CD4-positive, alpha-beta memory T cell (primary cell): ENCODE results near the gene NUDT2. TPM values are rescaled to one million over a fixed set of nuclear protein-coding genes. Genes with fewer than 3 reads are reported as not detected.

Experiments used
- CTCF ChIA-PET: fragments of 350-600 bp; sonication (Branson Sonifier 250); formaldehyde crosslinking; loops from one replicate; lab custom pipeline; 2021; ENCODE audit warnings: inconsistent platforms; ENCODE audit not compliant: partially characterized antibody; lab: Charles Lee
- POLR2A ChIA-PET: fragments of 350-600 bp; sonication (Branson Sonifier 250); formaldehyde crosslinking; loops from one replicate; lab custom pipeline; 2021; ENCODE audit not compliant: partially characterized antibody; lab: Charles Lee
- DNase-seq, 5 donors: peaks; one replicate each; pipeline versions ENCODE4 v3.0.0 to v3.0.0-alpha.2; 2020 to 2022; ENCODE audit warnings: mixed read lengths in 1 of 5
- H3K27ac ChIP-seq: one replicate; pipeline ENCODE4 v1.7.0; 2013; ENCODE audit warnings: low read depth, low read length
- H3K27me3 ChIP-seq: 2 replicates; pipeline ENCODE4 v1.7.0; 2013; ENCODE audit warnings: mild to moderate bottlenecking, low read length, moderate library complexity; ENCODE audit not compliant: insufficient read depth
- H3K36me3 ChIP-seq: 2 replicates; pipeline ENCODE4 v1.7.0; 2013; ENCODE audit warnings: mild to moderate bottlenecking, low read length, moderate library complexity; ENCODE audit not compliant: insufficient read depth
- H3K4me1 ChIP-seq: 2 replicates; pipeline ENCODE4 v1.7.0; 2013; ENCODE audit warnings: mild to moderate bottlenecking, low read length, moderate library complexity; ENCODE audit not compliant: insufficient read depth
- H3K4me3 ChIP-seq, 2 donors: one replicate each; pipeline ENCODE4 v1.7.0; 2013; ENCODE audit warnings: low read length in 2 of 2, mild to moderate bottlenecking in 1 of 2
- H3K9me3 ChIP-seq, 2 donors: one replicate each; pipeline ENCODE4 v1.7.0; 2013; ENCODE audit warnings: low read length in 2 of 2, control low read depth in 1 of 2; ENCODE audit not compliant: control insufficient read depth in 1 of 2
- H3K27ac Mint-ChIP-seq, 7 donors: one replicate each; pipeline ENCODE4 v1.8.0; 2020 to 2021; ENCODE audit warnings: mixed read lengths in 7 of 7, mild to moderate bottlenecking in 6 of 7, inconsistent platforms in 3 of 7, moderate library complexity in 3 of 7
- H3K27me3 Mint-ChIP-seq, 2 donors: one replicate each; pipeline ENCODE4 v1.8.0; 2020 to 2021; ENCODE audit warnings: mixed read lengths in 2 of 2
- H3K36me3 Mint-ChIP-seq, 2 donors: one replicate each; pipeline ENCODE4 v1.8.0; 2020 to 2021; ENCODE audit warnings: mixed read lengths in 2 of 2, inconsistent platforms in 1 of 2, mild to moderate bottlenecking in 1 of 2
- H3K4me1 Mint-ChIP-seq, 4 donors: one replicate each; pipeline ENCODE4 v1.8.0; 2020 to 2021; ENCODE audit warnings: mixed read lengths in 4 of 4, mild to moderate bottlenecking in 1 of 4
- H3K4me3 Mint-ChIP-seq, 8 donors: one replicate each; pipeline ENCODE4 v1.8.0; 2020 to 2021; ENCODE audit warnings: mixed read lengths in 8 of 8, mild to moderate bottlenecking in 7 of 8, moderate library complexity in 6 of 8, inconsistent platforms in 3 of 8
- H3K9me3 Mint-ChIP-seq, 8 donors: one replicate each; pipeline ENCODE4 v1.8.0; 2020 to 2021; ENCODE audit warnings: mixed read lengths in 8 of 8, mild to moderate bottlenecking in 5 of 8, inconsistent platforms in 3 of 8, moderate library complexity in 1 of 8
- intact Hi-C: fragments of 100-400 bp; cut with micrococcal nuclease; formaldehyde crosslinking; loops from one replicate; pipeline ENCODE4 v1.15.1; 2023
- polyA plus RNA-seq, 2 donors: library from polyadenylated mRNA; unstranded; fragments of 300-500 nt; fragmentation: Illumina TruSeq; gene quantifications; one replicate each; pipeline ENCODE4 v1.2.3, GENCODE V29; 2021
- total RNA-seq, 2 experiments: library from RNA; stranded (reverse); gene quantifications; one replicate each; pipeline ENCODE4 v1.2.3, GENCODE V29; 2021

The NUDT2 gene
- total and polyA plus RNA-seq, 4 experiments from 2014 or later: 21.0 to 29.3 (median 23.6) TPM

- Histone ChIP-seq H3K4me3 (no peak overlapping the region), H3K4me1 (peaks cover 8% of the 10 kb centered on the region), H3K27ac (no peak overlapping the region), H3K9me3 (no peaks in the 10 kb centered on the region), H3K27me3 (no peaks in the 10 kb centered on the region), H3K36me3 (no peaks in the 10 kb centered on the region)
- intact Hi-C loops: no loop called here
- ChIA-PET POLR2A (interaction anchor here (0.8 kb wide), 2 partner anchors 9 to 37 kb away, joined by 3 read pairs; no protein-coding TSS in a partner anchor), CTCF (interaction anchor here (0.6 to 1.2 kb wide), 2 partner anchors 9 to 325 kb away, joined by 3 to 5 read pairs; no protein-coding TSS in a partner anchor)
- Mint-ChIP-seq H3K27ac (peak overlapping the region in 1 of 7 donors; percentile 37), H3K27me3 (no peaks in the 10 kb centered on the region), H3K4me3 (peak overlapping the region in 5 of 8 donors; percentile 6 to 58 (median 46)), H3K9me3 (peaks cover 0 to 4% (median 0%) of the 10 kb centered on the region in 8 donors), H3K4me1 (peaks cover 9 to 12% (median 11%) of the 10 kb centered on the region in 4 donors), H3K36me3 (peaks cover 3 to 33% of the 10 kb centered on the region in 2 donors)
- DNase-seq: peak in 3 of 5 donors; percentile 25 to 44 (median 30)
Observed at GRCh38 chr9:34370970-34371880, 41.9 kb downstream of the NUDT2 start.

GRCh38 chr9:34371886-34372466 is 42.6 kb downstream of the NUDT2 start:
- H3K27me3 Mint-ChIP-seq: no peaks in the 10 kb centered on the region
- CTCF ChIA-PET: interaction anchor here (2.3 kb wide), 1 partner anchor 40 kb away, joined by 10 read pairs; no protein-coding TSS in a partner anchor

GRCh38 chr9:34372467-34373011 is 43.2 kb downstream of the NUDT2 start:
- Mint-ChIP-seq H3K27me3 (no peaks in the 10 kb centered on the region), H3K27ac (peak overlapping the region in 1 of 7 donors; percentile 23), H3K4me1 (peaks cover 11 to 21% (median 16%) of the 10 kb centered on the region in 4 donors), H3K36me3 (peaks cover 0 to 23% of the 10 kb centered on the region in 2 donors), H3K4me3 (no peak overlapping the region), H3K9me3 (peaks cover 0 to 4% (median 0%) of the 10 kb centered on the region in 8 donors)
- H3K9me3 ChIP-seq: no peaks in the 10 kb centered on the region
- no peaks in the 10 kb centered on the region for H3K36me3 ChIP-seq
- no peak overlapping the region for H3K27ac ChIP-seq
- no peak overlapping the region for H3K4me3 ChIP-seq
- DNase-seq: no peak
- CTCF ChIA-PET: interaction anchor here (2.3 kb wide), 1 partner anchor 41 kb away, joined by 10 read pairs; no protein-coding TSS in a partner anchor
- POLR2A ChIA-PET: no interaction called here
- H3K4me1 ChIP-seq: peaks cover 16% of the 10 kb centered on the region
- intact Hi-C loops: no loop called here
- H3K27me3 ChIP-seq: no peaks in the 10 kb centered on the region

More at GRCh38 chr9:34371886-34372466, 42.6 kb downstream of the NUDT2 start:
- H3K27ac Mint-ChIP-seq: no peak overlapping the region
- no peaks in the 10 kb centered on the region for H3K9me3 ChIP-seq
- peaks cover 10% of the 10 kb centered on the region for H3K4me1 ChIP-seq
- no peak overlapping the region for H3K4me3 Mint-ChIP-seq
- POLR2A ChIA-PET: no interaction called here
- DNase-seq: no peak
- H3K4me1 Mint-ChIP-seq: peaks cover 10 to 17% (median 13%) of the 10 kb centered on the region in 4 donors
- H3K36me3 ChIP-seq: no peaks in the 10 kb centered on the region
- intact Hi-C loops: no loop called here
- H3K4me3 ChIP-seq: no peak overlapping the region
- peaks cover 3 to 28% of the 10 kb centered on the region in 2 donors for H3K36me3 Mint-ChIP-seq
- H3K27ac ChIP-seq: no peak overlapping the region
- peaks cover 0 to 4% (median 0%) of the 10 kb centered on the region in 8 donors for H3K9me3 Mint-ChIP-seq
- H3K27me3 ChIP-seq: no peaks in the 10 kb centered on the region

- H3K36me3 ChIP-seq: no peaks in the 10 kb centered on the region
- no peak overlapping the region for H3K4me3 ChIP-seq
- H3K27ac ChIP-seq: no peak overlapping the region
- DNase-seq: no peak
- Mint-ChIP-seq H3K27ac (peak overlapping the region in 1 of 7 donors; percentile 65), H3K4me1 (peaks cover 15 to 25% (median 20%) of the 10 kb centered on the region in 4 donors), H3K9me3 (peaks cover 0 to 1% (median 0%) of the 10 kb centered on the region in 8 donors), H3K27me3 (no peaks in the 10 kb centered on the region), H3K4me3 (no peak overlapping the region), H3K36me3 (peaks cover 0 to 14% of the 10 kb centered on the region in 2 donors)
- no peaks in the 10 kb centered on the region for H3K9me3 ChIP-seq
- CTCF ChIA-PET: interaction anchor here (2.3 to 8.2 kb wide), 2 partner anchors 42 to 119 kb away, joined by 10 to 54 read pairs; no protein-coding TSS in a partner anchor
- H3K27me3 ChIP-seq: no peaks in the 10 kb centered on the region
- peaks cover 16% of the 10 kb centered on the region for H3K4me1 ChIP-seq
- POLR2A ChIA-PET: no interaction called here
- intact Hi-C loops: no loop called here
Observed at GRCh38 chr9:34373749-34374148, 44.4 kb downstream of the NUDT2 start.

GRCh38 chr9:34374339-34374738 is 45.0 kb downstream of the NUDT2 start:
- H3K27ac Mint-ChIP-seq: peak overlapping the region in 3 of 7 donors; percentile 37 to 56 (median 43)
- Histone ChIP-seq H3K4me1 (peaks cover 20% of the 10 kb centered on the region), H3K27ac (no peak overlapping the region), H3K36me3 (no peaks in the 10 kb centered on the region), H3K27me3 (no peaks in the 10 kb centered on the region), H3K9me3 (no peaks in the 10 kb centered on the region), H3K4me3 (no peak overlapping the region)
- H3K4me1 Mint-ChIP-seq: peaks cover 18 to 30% (median 24%) of the 10 kb centered on the region in 4 donors
- intact Hi-C loops: no loop called here
- peaks cover 0 to 13% of the 10 kb centered on the region in 2 donors for H3K36me3 Mint-ChIP-seq
- ChIA-PET CTCF (interaction anchor here (1.3 to 8.2 kb wide), 3 partner anchors 8 to 120 kb away, joined by 3 to 54 read pairs (median 10); no protein-coding TSS in a partner anchor), POLR2A (interaction anchor here (4.3 kb wide), 1 partner anchor 42 kb away, joined by 33 read pairs; the partner anchor contains the start of gene NUDT2)
- no peaks in the 10 kb centered on the region for H3K27me3 Mint-ChIP-seq
- H3K9me3 Mint-ChIP-seq: peaks cover 0 to 1% (median 0%) of the 10 kb centered on the region in 8 donors
- no peak overlapping the region for H3K4me3 Mint-ChIP-seq
- DNase-seq: no peak

GRCh38 chr9:34374905-34375552 is 45.7 kb downstream of the NUDT2 start:
- Histone ChIP-seq H3K9me3 (no peaks in the 10 kb centered on the region), H3K27ac (no peak overlapping the region), H3K36me3 (no peaks in the 10 kb centered on the region), H3K27me3 (no peaks in the 10 kb centered on the region), H3K4me1 (peaks cover 26% of the 10 kb centered on the region), H3K4me3 (no peak overlapping the region)
- intact Hi-C loops: loop anchor here (5.0 kb wide), 2 partner anchors 262 to 1208 kb away; partner anchors contain the start of genes B4GALT1 and SIGMAR1
- peaks cover 0 to 1% (median 0%) of the 10 kb centered on the region in 8 donors for H3K9me3 Mint-ChIP-seq
- DNase-seq: no peak
- ChIA-PET POLR2A (interaction anchor here (4.3 kb wide), 1 partner anchor 43 kb away, joined by 33 read pairs; the partner anchor contains the start of gene NUDT2), CTCF (interaction anchor here (0.6 to 8.2 kb wide), 6 partner anchors 9 to 121 kb away, joined by 3 to 54 read pairs (median 4); no protein-coding TSS in a partner anchor)
- H3K27ac Mint-ChIP-seq: peak overlapping the region; percentile 56 to 97 (median 91)
- H3K27me3 Mint-ChIP-seq: no peaks in the 10 kb centered on the region
- peaks cover 25 to 37% (median 31%) of the 10 kb centered on the region in 4 donors for H3K4me1 Mint-ChIP-seq
- peaks cover 0 to 13% of the 10 kb centered on the region in 2 donors for H3K36me3 Mint-ChIP-seq
- H3K4me3 Mint-ChIP-seq: peak overlapping the region; percentile 71 to 98 (median 94)
